ENCODE measurements around the gene GPC5. TPM values are rescaled to one million over a fixed set of nuclear protein-coding genes. Genes with fewer than 3 reads are reported as not detected.
A peak's percentile ranks its signal among the peaks of the same experiment; 100 is the strongest.

The GPC5 gene
- total and polyA plus RNA-seq, 9 of the 15 experiments (the other 6 are each of a cell fraction or from before 2014, with no cell fraction given) = 0.18 to 0.27 TPM; not detected in 7

DNA sequence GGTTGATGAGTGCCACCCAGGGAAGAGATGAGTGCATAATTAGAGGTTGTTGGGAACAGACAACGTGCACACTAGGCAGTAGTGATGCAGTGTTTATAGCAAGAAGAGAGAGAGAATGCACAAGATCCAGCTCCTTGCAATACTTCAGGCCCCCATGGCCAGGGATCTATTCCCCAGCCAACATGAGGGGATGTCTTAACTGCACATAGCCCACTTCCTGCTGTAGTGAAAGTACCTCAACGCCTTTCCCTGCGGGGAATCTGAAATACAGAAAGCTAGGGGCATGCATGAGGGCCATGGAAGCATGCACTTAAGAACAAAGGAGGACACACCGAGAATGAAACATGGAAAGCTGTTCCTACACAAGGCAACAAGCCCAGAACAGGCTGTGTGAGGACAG is 1191.5 kb downstream of the GPC5 start (continued):
- TF ChIP-seq HINFP (tag; conservative IDR thresholded peaks at IDR 0.05; ENCODE audit: low read depth) = no peak
- 0 out of 2 replicates have a peak, but pooled peaks have one; percentile 18 for TF ChIP-seq OTX1 (CRISPR knock-in tag; IDR thresholded peaks at IDR 0.05)
- 0 out of 2 replicates have a peak, but pooled peaks have one; percentile 17 for TF ChIP-seq ERF (CRISPR knock-in tag; IDR thresholded peaks at IDR 0.05)
- TF ChIP-seq, protein P1, sequence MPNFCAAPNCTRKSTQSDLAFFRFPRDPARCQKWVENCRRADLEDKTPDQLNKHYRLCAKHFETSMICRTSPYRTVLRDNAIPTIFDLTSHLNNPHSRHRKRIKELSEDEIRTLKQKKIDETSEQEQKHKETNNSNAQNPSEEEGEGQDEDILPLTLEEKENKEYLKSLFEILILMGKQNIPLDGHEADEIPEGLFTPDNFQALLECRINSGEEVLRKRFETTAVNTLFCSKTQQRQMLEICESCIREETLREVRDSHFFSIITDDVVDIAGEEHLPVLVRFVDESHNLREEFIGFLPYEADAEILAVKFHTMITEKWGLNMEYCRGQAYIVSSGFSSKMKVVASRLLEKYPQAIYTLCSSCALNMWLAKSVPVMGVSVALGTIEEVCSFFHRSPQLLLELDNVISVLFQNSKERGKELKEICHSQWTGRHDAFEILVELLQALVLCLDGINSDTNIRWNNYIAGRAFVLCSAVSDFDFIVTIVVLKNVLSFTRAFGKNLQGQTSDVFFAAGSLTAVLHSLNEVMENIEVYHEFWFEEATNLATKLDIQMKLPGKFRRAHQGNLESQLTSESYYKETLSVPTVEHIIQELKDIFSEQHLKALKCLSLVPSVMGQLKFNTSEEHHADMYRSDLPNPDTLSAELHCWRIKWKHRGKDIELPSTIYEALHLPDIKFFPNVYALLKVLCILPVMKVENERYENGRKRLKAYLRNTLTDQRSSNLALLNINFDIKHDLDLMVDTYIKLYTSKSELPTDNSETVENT (CRISPR knock-in tag; IDR thresholded peaks at IDR 0.05) = 0 out of 2 replicates have a peak, but pooled peaks have one; percentile 36
- TF ChIP-seq ZSCAN32 (CRISPR knock-in tag; IDR thresholded peaks at IDR 0.05) = no peak
- TF ChIP-seq ZNF347 (CRISPR knock-in tag; IDR thresholded peaks at IDR 0.05; ENCODE audit: low read depth) = no peak
- TF ChIP-seq DPF2 (IDR thresholded peaks at IDR 0.05) = no peak
- TF ChIP-seq, protein P2, sequence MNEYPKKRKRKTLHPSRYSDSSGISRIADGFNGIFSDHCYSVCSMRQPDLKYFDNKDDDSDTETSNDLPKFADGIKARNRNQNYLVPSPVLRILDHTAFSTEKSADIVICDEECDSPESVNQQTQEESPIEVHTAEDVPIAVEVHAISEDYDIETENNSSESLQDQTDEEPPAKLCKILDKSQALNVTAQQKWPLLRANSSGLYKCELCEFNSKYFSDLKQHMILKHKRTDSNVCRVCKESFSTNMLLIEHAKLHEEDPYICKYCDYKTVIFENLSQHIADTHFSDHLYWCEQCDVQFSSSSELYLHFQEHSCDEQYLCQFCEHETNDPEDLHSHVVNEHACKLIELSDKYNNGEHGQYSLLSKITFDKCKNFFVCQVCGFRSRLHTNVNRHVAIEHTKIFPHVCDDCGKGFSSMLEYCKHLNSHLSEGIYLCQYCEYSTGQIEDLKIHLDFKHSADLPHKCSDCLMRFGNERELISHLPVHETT (CRISPR knock-in tag; conservative IDR thresholded peaks at IDR 0.05 in 1 of 2, IDR thresholded peaks at IDR 0.05 in 1 of 2) = peak in 1 of 2 experiments; percentile 85; a peak in 1 of 4 replicates
- no peak for TF ChIP-seq ZNF740 (CRISPR knock-in tag; IDR thresholded peaks at IDR 0.05)
- TF ChIP-seq ZNF740 (tag; IDR thresholded peaks at IDR 0.05) = no peak
- 0 out of 2 replicates have a peak, but pooled peaks have one; percentile 25 for TF ChIP-seq GTF2F1 (IDR thresholded peaks at IDR 0.05; ENCODE audit: low read depth, low read length)
